GM20000 (cell line): ENCODE results near the gene LRRC52.

ENCODE experiments used
- DNase-seq: peaks from one replicate; pipeline ENCODE4 v3.0.0; 2012; ENCODE audit warnings: low spot score
- TF ChIP-seq, protein P1 (sequence below): IDR thresholded peaks from 2 replicates; pipeline ENCODE4 v1.5.1; 2012; ENCODE audit warnings: mild to moderate bottlenecking, control low read depth; ENCODE audit errors: extremely low read depth, missing control alignments

LRRC52 gene

GRCh38 chr1:165573787-165574186 lies 30.0 kb downstream of the LRRC52 start:
- TF ChIP-seq, protein P1, sequence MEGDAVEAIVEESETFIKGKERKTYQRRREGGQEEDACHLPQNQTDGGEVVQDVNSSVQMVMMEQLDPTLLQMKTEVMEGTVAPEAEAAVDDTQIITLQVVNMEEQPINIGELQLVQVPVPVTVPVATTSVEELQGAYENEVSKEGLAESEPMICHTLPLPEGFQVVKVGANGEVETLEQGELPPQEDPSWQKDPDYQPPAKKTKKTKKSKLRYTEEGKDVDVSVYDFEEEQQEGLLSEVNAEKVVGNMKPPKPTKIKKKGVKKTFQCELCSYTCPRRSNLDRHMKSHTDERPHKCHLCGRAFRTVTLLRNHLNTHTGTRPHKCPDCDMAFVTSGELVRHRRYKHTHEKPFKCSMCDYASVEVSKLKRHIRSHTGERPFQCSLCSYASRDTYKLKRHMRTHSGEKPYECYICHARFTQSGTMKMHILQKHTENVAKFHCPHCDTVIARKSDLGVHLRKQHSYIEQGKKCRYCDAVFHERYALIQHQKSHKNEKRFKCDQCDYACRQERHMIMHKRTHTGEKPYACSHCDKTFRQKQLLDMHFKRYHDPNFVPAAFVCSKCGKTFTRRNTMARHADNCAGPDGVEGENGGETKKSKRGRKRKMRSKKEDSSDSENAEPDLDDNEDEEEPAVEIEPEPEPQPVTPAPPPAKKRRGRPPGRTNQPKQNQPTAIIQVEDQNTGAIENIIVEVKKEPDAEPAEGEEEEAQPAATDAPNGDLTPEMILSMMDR: no peak

DNA sequence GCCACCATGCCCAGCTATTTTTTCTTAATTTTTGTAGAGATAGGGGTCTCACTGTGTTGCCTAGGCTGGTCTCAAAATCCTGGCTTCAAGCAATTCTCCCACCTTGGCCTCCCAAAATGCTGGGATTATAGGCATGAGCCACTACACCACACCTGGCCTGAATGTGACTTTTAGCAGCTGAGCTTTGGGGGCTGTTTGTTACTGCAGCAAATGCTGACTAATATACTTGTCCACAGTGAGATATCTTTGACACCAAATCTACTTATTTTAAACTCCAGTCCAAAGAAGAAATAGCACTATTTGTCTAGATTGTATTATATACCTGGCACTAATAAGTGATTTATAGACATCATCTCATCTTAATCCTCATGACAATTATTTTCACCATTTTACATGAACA lies 30.5 kb downstream of the LRRC52 start:
- DNase-seq: no peak
- TF ChIP-seq, protein P1: no peak

More at GRCh38 chr1:165573787-165574186, 30.0 kb downstream of the LRRC52 start:
- DNase-seq: no peak

DNA sequence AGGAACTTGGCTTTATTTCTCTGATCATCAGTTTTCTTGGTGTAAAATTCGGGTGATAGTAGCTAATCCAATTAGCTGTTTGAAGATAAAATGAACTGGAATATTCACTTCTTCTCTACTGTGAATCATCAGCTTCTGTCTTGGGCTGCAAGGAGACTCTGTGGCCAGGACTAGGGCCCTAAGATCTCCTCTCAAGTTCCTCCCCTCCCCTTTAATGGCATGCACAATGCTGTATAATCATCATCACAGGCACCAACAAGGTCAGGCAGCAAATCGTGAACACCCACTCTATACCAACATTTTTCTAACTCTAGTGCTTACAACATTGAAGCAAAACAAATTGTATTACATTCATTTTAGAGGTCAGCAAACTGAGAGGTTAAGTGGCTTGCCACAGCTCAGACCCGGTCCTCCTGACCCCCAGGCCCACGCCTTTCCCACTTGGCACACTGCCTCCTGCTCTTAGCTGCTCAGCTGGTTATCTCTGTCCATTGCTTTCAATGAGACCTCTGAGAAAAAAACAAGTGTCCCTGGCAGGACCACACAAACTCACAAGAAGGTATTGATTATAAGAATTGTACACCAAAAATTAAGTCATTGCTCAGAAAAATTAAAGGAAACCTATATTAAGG lies 31.8 kb downstream of the LRRC52 start:
- DNase-seq: no peak
- TF ChIP-seq, protein P1: no peak

GRCh38 chr1:165576536-165576935 lies 32.7 kb downstream of the LRRC52 start:
- no peak for DNase-seq
- TF ChIP-seq, protein P1: no peak

DNA sequence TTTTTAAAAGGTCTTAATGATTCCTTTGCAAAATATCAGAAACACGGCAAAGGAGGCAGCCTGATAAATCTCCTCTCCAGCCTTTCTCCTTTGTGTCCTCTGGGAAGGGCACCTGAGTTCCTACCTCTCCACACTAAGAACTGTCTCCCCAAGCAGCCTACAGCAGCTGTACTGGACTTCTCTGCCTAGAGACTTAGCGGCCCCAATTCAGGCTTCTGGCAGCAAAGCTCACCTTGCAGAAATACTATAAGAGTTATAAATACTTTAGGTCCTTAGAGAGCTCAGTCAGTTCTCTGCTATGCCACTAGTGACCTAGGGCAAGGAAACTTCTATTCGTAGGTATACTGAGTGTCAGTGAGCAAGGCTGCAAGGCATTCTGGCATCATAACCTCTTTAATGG lies 33.9 kb downstream of the LRRC52 start:
- TF ChIP-seq, protein P1: no peak

DNA sequence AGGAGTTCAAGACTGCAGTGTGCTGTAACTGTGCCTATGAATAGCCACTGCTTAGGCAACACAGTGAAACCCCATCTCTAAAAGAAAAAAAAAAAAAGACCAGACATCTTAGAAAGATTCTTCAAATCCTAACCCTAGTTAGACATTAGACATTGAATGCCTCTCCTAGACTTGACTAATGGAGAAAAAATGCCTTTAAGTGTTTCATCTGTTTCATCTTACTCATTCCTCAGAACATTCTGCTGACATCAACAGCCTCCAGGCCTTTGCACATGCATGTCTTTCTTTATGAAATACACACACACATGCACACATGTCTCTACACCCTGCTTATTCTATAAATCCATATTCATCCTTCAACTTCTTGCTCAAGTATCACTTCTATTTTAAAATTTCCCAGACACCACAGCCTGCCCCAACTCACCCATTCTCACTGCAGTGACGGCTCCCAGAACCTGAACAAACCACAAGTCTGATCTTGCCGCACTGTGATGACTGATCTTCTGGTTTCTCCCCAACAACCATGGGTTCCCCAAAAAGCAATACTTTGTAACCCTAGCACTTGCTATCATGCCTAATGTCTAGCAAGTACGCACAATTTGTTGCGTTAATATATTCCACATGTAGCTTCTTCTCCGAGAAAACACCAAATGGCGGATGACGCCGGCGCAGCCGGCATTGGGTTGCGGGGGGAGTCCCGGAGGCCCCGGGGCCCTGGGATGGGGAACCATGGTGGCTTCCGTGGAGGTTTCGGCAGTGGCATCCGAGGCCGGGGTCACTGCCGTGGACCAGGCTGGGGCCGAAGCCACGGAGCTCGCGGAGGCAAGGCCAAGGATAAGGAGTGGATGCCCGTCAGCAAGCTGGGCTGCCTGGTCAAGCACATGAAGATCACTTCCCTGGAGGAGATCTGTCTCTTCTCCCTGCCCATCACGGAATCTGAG lies 37.4 kb downstream of the LRRC52 start:
- TF ChIP-seq, protein P1: no peak
- DNase-seq: no peak

More for the DNA sequence above, 33.9 kb downstream of the LRRC52 start:
- DNase-seq: no peak

DNA sequence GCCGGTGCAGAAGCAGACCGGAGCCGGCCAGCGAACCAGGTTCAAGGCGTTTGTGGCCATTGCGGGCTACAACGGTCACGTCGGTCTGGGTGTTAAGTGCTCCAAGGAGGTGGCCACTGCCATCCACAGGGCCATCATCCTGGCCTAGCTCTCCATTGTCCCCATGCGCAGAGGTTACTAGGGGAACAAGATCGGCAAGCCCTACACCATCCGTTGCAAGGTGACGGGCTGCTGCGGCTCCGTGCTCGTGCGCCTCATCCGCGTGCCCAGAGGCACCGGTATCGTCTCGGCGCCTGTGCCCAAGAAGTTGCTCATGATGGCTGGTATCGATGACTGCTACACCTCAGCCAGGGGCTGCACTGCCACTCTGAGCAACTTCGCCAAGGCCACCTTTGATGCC lies 38.1 kb downstream of the LRRC52 start:
- TF ChIP-seq, protein P1: no peak
- no peak for DNase-seq
